Peyer's patch (tissue), 4 donors: Measurements from ENCODE around the gene NAV2.

Experiments used
- CTCF ChIP-seq, 6 experiments: fragments of 450-650 bp in 4 of 6; fragments of 200-600 bp in 2 of 6; sonication (generic) in 1 of 6; IDR thresholded peaks; one replicate each; pipeline ENCODE4 v1.5.1; 2017 to 2019; ENCODE audit warnings: antibody characterized with exemption in 6 of 6, mild to moderate bottlenecking in 3 of 6, moderate library complexity in 1 of 6
- POLR2A ChIP-seq, 2 donors: fragments of 450-650 bp; IDR thresholded peaks; one replicate each; pipeline ENCODE4 v1.5.1; 2017; ENCODE audit warnings: antibody characterized with exemption in 2 of 2, mild to moderate bottlenecking in 2 of 2, moderate library complexity in 2 of 2

- TF ChIP-seq CTCF (IDR thresholded peaks at IDR 0.05) (no peak), POLR2A (IDR thresholded peaks at IDR 0.05) (no peak)
Observed at GRCh38 chr11:19813158-19813879, 100.7 kb downstream of the NAV2 start.
